ENCODE results near the gene APOLD1.

The APOLD1 gene

DNA sequence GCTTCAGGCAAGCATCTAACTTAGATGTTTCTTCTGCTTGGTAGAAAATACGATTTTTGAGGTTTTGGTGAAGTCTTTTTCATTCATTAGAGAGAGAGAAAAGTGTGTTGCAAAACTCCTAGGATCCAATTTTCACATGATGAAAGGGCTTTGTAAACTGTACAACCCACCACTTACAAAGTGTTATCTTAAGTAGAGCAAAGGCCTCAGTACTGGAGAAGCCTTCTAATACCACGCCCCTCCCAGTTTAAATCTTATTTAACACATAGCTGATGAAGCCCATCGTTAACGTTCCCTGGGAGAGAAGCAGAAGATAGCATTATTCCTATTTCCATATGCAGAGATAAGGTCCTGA is 869 bp downstream of the APOLD1 start:
- TF ChIP-seq, protein P1, sequence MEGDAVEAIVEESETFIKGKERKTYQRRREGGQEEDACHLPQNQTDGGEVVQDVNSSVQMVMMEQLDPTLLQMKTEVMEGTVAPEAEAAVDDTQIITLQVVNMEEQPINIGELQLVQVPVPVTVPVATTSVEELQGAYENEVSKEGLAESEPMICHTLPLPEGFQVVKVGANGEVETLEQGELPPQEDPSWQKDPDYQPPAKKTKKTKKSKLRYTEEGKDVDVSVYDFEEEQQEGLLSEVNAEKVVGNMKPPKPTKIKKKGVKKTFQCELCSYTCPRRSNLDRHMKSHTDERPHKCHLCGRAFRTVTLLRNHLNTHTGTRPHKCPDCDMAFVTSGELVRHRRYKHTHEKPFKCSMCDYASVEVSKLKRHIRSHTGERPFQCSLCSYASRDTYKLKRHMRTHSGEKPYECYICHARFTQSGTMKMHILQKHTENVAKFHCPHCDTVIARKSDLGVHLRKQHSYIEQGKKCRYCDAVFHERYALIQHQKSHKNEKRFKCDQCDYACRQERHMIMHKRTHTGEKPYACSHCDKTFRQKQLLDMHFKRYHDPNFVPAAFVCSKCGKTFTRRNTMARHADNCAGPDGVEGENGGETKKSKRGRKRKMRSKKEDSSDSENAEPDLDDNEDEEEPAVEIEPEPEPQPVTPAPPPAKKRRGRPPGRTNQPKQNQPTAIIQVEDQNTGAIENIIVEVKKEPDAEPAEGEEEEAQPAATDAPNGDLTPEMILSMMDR (IDR thresholded peaks at IDR 0.05; ENCODE audit: insufficient read depth, low read depth, low read length, missing control alignments) = no peak
- no peak for DNase-seq (ENCODE audit: low read depth)
- peak overlapping the region; percentile 65 for H3K4me3 ChIP-seq (ENCODE audit: low read length)

DNA sequence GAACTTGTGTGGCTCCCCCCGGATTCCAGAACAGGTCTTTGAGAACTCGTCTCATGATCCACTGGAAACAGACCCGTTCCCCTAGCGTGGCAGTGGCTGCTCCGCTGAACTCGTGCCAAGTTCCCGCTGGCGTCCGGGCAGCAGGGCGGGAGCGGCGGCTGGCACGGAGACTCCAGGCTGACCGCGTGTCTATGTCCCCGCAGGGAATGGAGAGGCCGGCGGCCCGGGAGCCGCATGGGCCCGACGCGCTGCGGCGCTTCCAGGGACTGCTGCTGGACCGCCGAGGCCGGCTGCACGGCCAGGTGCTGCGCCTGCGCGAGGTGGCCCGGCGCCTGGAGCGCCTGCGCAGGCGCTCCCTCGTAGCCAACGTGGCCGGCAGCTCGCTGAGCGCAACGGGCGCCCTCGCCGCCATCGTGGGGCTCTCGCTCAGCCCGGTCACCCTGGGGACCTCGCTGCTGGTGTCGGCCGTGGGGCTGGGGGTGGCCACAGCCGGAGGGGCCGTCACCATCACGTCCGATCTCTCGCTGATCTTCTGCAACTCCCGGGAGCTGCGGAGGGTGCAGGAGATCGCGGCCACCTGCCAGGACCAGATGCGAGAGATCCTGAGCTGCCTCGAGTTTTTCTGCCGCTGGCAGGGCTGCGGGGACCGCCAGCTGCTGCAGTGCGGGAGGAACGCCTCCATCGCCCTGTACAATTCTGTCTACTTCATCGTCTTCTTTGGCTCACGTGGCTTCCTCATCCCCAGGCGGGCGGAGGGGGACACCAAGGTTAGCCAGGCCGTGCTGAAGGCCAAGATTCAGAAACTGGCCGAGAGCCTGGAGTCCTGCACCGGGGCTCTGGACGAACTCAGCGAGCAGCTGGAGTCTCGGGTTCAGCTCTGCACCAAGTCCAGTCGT is 1.5 kb downstream of the APOLD1 start:
- peak; percentile 84 for DNase-seq (ENCODE audit: low read depth)
- peak overlapping the region; percentile 65 for H3K4me3 ChIP-seq (ENCODE audit: low read length)
- TF ChIP-seq, protein P1 (IDR thresholded peaks at IDR 0.05; ENCODE audit: insufficient read depth, low read depth, low read length, missing control alignments) = no peak

DNA sequence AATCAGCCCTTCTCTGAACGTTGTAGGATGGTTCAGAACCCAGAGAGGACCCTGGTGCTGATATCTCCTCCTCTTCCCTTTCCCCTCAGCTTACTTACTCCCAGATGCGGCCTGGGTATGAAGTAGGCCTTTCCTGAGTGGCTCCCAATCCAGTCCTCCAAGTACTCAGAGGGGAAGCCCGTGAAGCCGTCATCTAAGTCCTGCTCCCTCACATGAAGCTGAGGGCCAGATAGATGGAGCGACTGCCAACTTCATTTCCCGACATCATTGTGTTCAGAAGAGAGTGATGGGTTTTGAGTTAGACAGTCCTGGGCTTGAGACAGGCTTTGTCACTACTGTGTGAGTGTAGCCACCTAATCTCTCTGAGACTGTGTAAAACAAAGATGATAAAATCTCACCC is 2.7 kb downstream of the APOLD1 start:
- TF ChIP-seq, protein P1 (IDR thresholded peaks at IDR 0.05; ENCODE audit: insufficient read depth, low read depth, low read length, missing control alignments) = no peak
- no peak overlapping the region for H3K4me3 ChIP-seq (ENCODE audit: low read length)
- no peak for DNase-seq (ENCODE audit: low read depth)

DNA sequence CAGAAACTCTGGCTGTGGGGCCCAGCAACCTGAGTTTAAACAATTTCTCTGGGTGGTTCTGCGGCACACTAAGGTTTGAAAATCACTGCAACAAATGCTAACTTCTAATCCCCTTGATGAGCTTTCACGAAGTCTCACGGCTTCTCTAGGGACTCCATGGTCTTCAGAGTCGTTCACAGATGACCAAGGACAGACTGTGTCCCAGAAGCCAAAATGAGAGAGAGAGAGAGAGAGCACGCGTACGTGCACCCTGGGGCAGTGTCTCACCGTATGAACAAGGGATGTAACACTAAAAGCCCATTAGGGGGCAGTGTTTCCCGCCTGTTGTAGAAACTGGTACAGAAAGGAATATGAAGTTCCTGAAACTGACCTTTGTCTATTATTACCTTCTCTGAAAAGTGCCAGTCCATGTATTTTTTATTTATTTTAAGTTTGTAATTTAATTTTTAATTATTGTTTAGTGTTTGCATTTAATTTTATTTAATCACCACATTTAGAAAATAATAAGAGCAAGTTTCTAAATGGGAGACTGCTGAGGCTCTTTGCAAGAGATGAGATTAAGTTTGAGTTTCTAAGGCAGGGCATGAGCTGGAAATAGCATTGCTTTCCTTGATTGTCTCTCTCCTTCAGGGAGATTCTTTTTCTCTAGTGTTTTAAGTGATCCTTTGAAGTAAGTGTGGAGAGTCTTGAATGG is 3.4 kb downstream of the APOLD1 start:
- peak; percentile 88 for DNase-seq (ENCODE audit: low read depth)
- H3K4me3 ChIP-seq (ENCODE audit: low read length) = no peak overlapping the region
- TF ChIP-seq, protein P1 (IDR thresholded peaks at IDR 0.05; ENCODE audit: insufficient read depth, low read depth, low read length, missing control alignments) = peak; percentile 81

DNA sequence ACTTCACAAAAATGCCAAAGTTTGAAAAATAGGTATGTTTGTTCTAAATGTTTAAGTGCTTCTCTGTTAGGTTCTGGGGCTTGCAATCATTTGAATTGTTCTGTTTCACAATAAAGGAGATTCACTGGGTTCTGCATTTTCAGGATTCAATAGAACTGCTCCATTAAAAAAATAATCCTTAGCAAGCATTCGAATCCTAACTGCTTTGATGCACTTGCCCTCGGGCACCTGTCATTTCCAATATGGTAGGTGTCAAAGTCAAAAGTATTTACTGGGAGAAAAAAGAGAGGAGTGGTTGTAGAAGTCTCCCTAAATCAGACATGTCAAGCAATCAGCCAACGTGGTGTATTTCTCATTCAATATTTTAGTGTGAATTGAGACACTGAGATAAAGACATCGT is 5.5 kb downstream of the APOLD1 start:
- TF ChIP-seq, protein P1 (IDR thresholded peaks at IDR 0.05; ENCODE audit: insufficient read depth, low read depth, low read length, missing control alignments) = no peak
- no peak overlapping the region for H3K4me3 ChIP-seq (ENCODE audit: low read length)
- no peak for DNase-seq (ENCODE audit: low read depth)

DNA sequence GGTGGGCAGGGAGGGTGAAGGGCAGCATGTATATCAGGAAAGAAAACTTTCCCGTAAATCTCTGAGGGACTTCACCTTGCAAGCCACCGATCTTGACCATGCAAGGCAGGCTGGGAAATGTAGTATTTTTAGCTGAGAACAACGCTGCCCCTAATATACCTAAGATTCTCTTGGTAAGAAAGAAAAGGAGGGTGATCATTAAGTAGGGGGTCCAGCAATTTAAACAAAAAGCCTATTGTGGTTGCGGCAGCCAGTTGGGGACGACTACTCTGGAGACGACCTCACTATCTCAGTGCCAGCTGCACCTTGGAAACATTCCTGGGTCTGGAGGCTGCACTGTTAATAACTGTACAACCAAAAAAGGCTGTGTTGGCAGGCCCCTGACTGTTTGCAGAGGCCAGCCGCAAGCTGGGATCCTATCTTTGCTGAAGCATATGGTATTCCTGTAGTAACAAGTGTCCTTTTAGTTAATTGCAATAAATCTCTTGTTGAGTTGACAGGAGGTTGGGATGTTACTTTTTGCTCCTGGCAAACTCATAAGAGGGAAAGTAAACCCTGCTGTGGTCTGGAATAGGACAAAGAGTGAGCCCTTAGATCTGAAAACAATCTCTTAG is 6.4 kb downstream of the APOLD1 start:
- no peak for DNase-seq (ENCODE audit: low read depth)
- no peak overlapping the region for H3K4me3 ChIP-seq (ENCODE audit: low read length)
- TF ChIP-seq, protein P1 (IDR thresholded peaks at IDR 0.05; ENCODE audit: insufficient read depth, low read depth, low read length, missing control alignments) = no peak
